Activated CD4-positive, alpha-beta T cell treated with anti-CD3 and anti-CD28 coated beads for 36 hours (primary cell): ENCODE measurements around the gene SRSF11. TPM values are rescaled to one million over a fixed set of nuclear protein-coding genes. Genes with fewer than 3 reads are reported as not detected.

ENCODE experiments used
- total RNA-seq, 2 experiments: library from RNA; stranded (reverse); gene quantifications; one replicate each; pipeline ENCODE4 v1.2.3, GENCODE V29; 2021

The SRSF11 gene
- total RNA-seq, 2 experiments from 2014 or later = 182 to 266 TPM

Other genes starting within 250 kb of the SRSF11 start
- gene LRRC40, start 15.8 kb upstream of the SRSF11 start, total RNA-seq = 10 to 100 TPM; 23.2 to 26.4 TPM
- 10 to 100 TPM; 13.9 TPM for gene ANKRD13C, start 133.3 kb downstream of the SRSF11 start, total RNA-seq
- 10 to 100 TPM; 25.3 to 29.8 TPM for gene CTH, start 189.9 kb downstream of the SRSF11 start, total RNA-seq